ENCODE results near the gene PRPF8.

PRPF8 gene

GRCh38 chr17:1644493-1645206 lies 40.0 kb downstream of the PRPF8 start:
- DNase-seq (ENCODE audit: low read depth, low spot score), result no peak

DNA sequence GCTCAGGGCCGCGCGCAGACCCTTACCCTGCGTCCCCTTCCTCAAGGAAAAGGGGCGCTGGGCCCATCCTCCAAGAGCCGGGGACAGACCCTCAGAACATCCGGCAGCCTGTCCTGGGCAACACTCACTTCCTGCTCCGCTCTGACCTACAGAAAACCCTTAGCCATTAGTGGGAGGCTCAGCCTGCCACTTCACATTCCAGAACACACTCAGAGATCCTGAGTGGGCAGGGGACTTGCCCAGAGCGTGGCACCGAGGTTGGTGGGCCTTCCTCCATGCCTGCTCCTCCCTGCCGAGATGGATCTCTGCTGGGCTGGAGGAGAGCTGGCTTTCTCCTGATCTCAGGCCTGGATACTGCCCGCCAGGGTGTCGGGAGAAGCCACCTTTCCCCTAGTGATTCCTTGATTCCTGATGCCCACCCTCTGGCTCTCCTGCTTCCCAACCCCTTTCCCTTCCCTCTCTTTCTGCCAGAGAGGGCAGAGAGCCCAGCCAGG lies 40.6 kb downstream of the PRPF8 start:
- no peak for DNase-seq (ENCODE audit: low read depth, low spot score)

- no peak for DNase-seq (ENCODE audit: low read depth, low spot score)
Observed at GRCh38 chr17:1643293-1643998, 41.2 kb downstream of the PRPF8 start.

DNA sequence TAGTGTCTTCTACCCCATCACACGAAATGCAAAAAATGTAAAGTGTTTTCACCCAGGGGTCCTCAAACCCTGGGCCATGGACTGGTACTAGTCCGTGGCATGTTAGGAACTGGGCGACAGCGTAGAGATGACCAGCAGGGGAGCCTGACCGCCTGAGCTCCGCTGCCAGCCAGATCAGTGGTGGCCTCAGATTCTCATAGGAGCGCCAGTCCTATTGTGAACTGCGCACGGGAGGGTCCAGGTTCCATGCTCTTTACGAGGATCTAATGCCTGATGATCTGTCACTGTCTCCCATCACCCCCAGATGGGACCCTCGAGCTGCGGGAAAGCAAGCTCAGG lies 43.6 kb downstream of the PRPF8 start:
- DNase-seq (ENCODE audit: low read depth, low spot score), result no peak

- DNase-seq (ENCODE audit: low read depth, low spot score), result no peak
Observed at GRCh38 chr17:1640329-1641064, 44.2 kb downstream of the PRPF8 start.

DNA sequence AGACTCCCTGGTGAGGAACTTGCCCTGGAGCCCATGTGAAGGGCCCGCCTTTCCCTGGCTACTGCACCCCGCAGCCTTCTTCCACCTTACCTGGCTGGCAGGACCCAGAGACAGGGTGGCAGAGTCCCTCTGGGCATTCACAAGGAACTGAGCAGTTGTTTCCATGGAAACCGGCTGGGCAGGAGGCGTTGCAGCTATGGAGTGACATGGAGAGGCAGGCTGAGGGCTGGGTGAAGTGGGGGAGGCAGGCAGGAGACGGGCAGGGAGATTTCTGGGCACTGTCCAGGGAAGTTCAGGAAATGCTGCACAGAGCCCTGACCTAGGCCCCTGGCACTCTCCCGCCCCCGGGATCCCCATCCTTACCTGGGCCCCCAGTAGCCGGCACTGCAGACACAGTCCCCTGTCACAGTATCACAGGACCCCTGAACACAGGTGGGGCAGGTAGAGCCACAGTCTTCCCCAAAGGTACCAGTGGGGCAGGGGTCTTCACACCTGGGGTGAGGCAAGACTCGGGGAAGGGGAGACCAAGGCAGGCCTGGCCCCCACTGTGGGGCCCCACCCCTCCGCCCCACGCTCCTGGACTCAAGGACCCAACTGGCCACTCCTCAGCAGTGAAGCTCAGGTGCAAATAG lies 45.0 kb downstream of the PRPF8 start:
- DNase-seq (ENCODE audit: low read depth, low spot score), result no peak

DNA sequence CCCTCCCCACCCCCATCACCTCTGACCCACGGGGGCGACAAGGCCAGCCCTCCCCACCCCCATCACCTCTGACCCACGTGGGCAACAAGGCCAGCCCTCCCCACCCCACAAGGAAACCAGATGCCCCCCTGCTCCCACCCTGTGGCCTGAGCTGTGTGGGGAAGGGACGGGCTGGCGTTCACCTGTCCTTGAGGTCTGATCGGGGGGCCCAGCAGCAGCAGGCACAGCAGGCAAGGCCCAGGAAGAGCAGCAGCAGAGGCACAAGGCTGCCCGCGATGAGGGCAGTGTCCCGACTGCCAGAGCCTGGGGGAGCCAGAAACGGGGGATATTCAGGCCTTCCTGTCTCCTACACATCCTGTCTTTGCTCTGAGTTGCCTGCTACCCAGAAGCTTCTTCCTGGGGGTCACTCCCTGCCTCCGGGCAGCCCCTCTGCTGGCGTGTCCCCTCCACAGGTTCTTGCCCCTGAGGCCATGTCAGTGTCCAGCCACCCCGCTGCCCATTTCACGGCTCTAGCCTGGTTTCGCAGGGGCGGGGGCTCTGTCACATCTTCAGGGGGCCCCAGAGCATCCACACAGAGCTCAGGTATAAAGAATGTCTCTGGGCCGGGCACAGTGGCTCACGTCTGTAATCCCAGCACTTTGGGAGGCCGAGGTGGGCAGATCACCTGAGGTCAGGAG lies 45.9 kb downstream of the PRPF8 start:
- DNase-seq (ENCODE audit: low read depth, low spot score), result no peak

DNA sequence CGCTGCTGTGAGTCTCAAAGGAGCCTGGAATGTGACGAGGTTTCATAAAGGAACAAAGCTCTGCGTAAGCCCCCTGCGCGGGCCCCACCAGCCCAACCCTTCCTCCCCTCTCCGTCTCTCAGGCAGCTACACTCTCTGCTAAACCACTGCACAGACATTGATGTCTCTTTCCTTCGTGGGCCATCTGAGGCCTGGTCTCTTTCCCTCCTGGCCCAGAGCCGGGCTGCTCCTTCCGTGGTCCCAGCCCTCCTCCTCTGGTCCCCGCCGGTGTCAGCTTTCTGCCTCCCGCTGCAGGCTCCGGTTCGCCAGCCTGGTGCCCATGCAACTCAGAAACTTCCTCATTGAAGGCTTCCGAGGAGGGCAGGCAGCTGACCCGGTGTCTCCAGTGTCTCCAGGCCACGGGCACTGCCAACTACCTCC lies 46.5 kb downstream of the PRPF8 start:
- no peak for DNase-seq (ENCODE audit: low read depth, low spot score)

GRCh38 chr17:1636732-1637285 lies 47.9 kb downstream of the PRPF8 start:
- no peak for DNase-seq (ENCODE audit: low read depth, low spot score)

GRCh38 chr17:1635675-1636465 lies 48.8 kb downstream of the PRPF8 start:
- no peak for DNase-seq (ENCODE audit: low read depth, low spot score)

- no peak for DNase-seq (ENCODE audit: low read depth, low spot score)
Observed at GRCh38 chr17:1634841-1635650, 49.6 kb downstream of the PRPF8 start.

GRCh38 chr17:1630662-1631061 lies 54.0 kb downstream of the PRPF8 start:
- DNase-seq (ENCODE audit: low read depth, low spot score), result no peak

GRCh38 chr17:1629504-1630310 lies 55.0 kb downstream of the PRPF8 start:
- no peak for DNase-seq (ENCODE audit: low read depth, low spot score)

- DNase-seq (ENCODE audit: low read depth, low spot score), result peak; percentile 80
Observed at GRCh38 chr17:1628856-1629503, 55.7 kb downstream of the PRPF8 start.

GRCh38 chr17:1627982-1628855 lies 56.4 kb downstream of the PRPF8 start, which contains the start of gene SLC43A2:
TSS of gene SLC43A2 (minus strand) at chr17:1628834. CDS start at chr17:1627874, 960 bp downstream.
- DNase-seq (ENCODE audit: low read depth, low spot score), result peak; percentile 69

- DNase-seq (ENCODE audit: low read depth, low spot score), result no peak
Observed at GRCh38 chr17:1627182-1627981, 57.3 kb downstream of the PRPF8 start.

Data from iPS DF 19.7 (cell line).